Natural killer cell (primary cell): ENCODE measurements around the gene FAM53B. TPM values are rescaled to one million over a fixed set of nuclear protein-coding genes. Genes with fewer than 3 reads are reported as not detected.

Experiments used
- ATAC-seq, 3 donors: fragments of 150-1000 bp in 2 of 3; fragments of 200-7000 bp in 1 of 3; cut with Tn5 transposase; 1 replicate in 1 of 3; 2 replicates in 2 of 3; pipeline ENCODE4 v1.10.0; 2021; ENCODE audit warnings: mild to moderate bottlenecking in 2 of 3, moderate library complexity in 2 of 3
- DNase-seq, 2 donors: peaks; one replicate each; pipeline versions ENCODE4 v3.0.0 to v3.0.0-alpha.2; 2013 to 2021; ENCODE audit warnings: mixed read lengths in 1 of 2
- H3K27ac ChIP-seq: one replicate; pipeline ENCODE4 v1.5.1; 2013; ENCODE audit warnings: mild to moderate bottlenecking, low read length
- H3K27me3 ChIP-seq: one replicate; pipeline ENCODE4 v1.6.1; 2013; ENCODE audit warnings: low read length; ENCODE audit not compliant: control insufficient read depth, insufficient read depth
- H3K36me3 ChIP-seq: one replicate; pipeline ENCODE4 v1.6.1; 2013; ENCODE audit warnings: low read length; ENCODE audit not compliant: control insufficient read depth, insufficient read depth
- H3K4me1 ChIP-seq: one replicate; pipeline ENCODE4 v1.6.1; 2013; ENCODE audit warnings: low read length; ENCODE audit not compliant: control insufficient read depth, insufficient read depth
- H3K4me3 ChIP-seq: one replicate; pipeline ENCODE4 v1.5.1; 2013; ENCODE audit warnings: low read length
- H3K9me3 ChIP-seq: one replicate; pipeline ENCODE4 v1.6.1; 2013; ENCODE audit warnings: low read length; ENCODE audit not compliant: control insufficient read depth, insufficient read depth
- H3K27ac Mint-ChIP-seq, 2 donors: one replicate each; pipeline ENCODE4 v1.8.0; 2022; ENCODE audit warnings: mild to moderate bottlenecking in 2 of 2, mixed read lengths in 2 of 2, moderate library complexity in 1 of 2
- H3K27me3 Mint-ChIP-seq, 2 donors: one replicate each; pipeline ENCODE4 v1.8.0; 2022; ENCODE audit warnings: low read depth in 2 of 2, mixed read lengths in 2 of 2
- H3K36me3 Mint-ChIP-seq: one replicate; pipeline ENCODE4 v1.8.0; 2022; ENCODE audit warnings: mixed read lengths
- H3K4me1 Mint-ChIP-seq, 2 donors: one replicate each; pipeline ENCODE4 v1.8.0; 2022; ENCODE audit warnings: mixed read lengths in 2 of 2
- H3K4me3 Mint-ChIP-seq: one replicate; pipeline ENCODE4 v1.8.0; 2022; ENCODE audit warnings: mild to moderate bottlenecking, moderate library complexity, mixed read lengths
- H3K9me3 Mint-ChIP-seq, 2 donors: one replicate each; pipeline ENCODE4 v1.8.0; 2022; ENCODE audit warnings: mixed read lengths in 2 of 2
- WGBS: methylation state at CpG from one replicate; pipeline ENCODE4 v1.1.7; 2013; ENCODE audit warnings: missing lambda C conversion rate; ENCODE audit not compliant: insufficient coverage; 5-methylcytosine and 5-hydroxymethylcytosine counted together
- intact Hi-C: fragments of 100-400 bp; cut with micrococcal nuclease; formaldehyde crosslinking; loops from one replicate; pipeline ENCODE4 v1.14.2; 2022
- total RNA-seq, 4 donors: library from RNA; stranded (reverse); fragments of 120-200 nt in 1 of 4; gene quantifications; one replicate each; pipeline versions ENCODE4 v1.2.3 to v1.2.4, GENCODE V29; 2013 to 2022
- TF ChIP-seq, protein P1 (sequence below): fragments of 200-600 bp; IDR thresholded peaks from one replicate; pipeline ENCODE4 v1.8.0; 2022; ENCODE audit warnings: antibody characterized with exemption

The FAM53B gene
- total RNA-seq, 3 donors from 2014 or later (not counting 1 experiment from before 2014, with no cell fraction given), result 77.4 to 172 (median 121) TPM

DNA sequence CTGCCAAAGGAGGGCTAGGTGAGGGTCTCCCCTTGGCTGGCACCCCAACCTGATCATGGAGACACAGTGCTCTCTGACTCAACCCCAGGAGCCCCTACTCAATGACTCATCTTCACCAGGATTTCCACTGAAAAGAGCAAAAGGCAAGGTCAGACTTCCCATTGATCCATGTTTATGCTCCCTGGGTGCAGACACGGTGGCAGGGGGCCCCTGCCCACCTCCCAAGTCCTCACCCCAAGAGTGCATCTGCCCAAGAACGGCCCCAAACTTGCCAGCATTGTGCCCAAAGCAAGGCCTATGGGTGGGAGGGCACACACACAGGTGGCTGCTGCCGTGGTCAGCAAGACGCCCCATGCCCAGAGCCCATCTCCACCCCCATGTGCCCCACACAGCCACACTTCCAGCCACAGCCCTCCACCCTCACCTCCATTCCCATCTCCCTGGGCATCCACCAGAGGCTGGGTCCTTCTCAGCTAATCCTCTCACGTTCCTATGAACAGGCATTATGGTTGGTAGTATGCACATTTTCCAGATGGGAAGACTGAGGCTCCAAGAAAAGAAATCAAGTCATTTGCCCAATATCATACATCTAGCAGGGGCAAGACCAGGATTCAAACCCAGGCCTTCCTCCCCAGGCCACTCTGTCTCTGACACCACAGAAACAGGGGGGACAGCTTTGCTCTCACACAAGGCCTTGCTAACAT is 31.3 kb downstream of the FAM53B start:
- TF ChIP-seq, protein P1, sequence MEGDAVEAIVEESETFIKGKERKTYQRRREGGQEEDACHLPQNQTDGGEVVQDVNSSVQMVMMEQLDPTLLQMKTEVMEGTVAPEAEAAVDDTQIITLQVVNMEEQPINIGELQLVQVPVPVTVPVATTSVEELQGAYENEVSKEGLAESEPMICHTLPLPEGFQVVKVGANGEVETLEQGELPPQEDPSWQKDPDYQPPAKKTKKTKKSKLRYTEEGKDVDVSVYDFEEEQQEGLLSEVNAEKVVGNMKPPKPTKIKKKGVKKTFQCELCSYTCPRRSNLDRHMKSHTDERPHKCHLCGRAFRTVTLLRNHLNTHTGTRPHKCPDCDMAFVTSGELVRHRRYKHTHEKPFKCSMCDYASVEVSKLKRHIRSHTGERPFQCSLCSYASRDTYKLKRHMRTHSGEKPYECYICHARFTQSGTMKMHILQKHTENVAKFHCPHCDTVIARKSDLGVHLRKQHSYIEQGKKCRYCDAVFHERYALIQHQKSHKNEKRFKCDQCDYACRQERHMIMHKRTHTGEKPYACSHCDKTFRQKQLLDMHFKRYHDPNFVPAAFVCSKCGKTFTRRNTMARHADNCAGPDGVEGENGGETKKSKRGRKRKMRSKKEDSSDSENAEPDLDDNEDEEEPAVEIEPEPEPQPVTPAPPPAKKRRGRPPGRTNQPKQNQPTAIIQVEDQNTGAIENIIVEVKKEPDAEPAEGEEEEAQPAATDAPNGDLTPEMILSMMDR, result no peak
- WGBS, result 84% methylated on average over 5 of the region's 5 CpGs
- Histone ChIP-seq H3K36me3 (no peaks in the 10 kb centered on the region), H3K27ac (no peak overlapping the region), H3K9me3 (no peaks in the 10 kb centered on the region), H3K27me3 (no peaks in the 10 kb centered on the region), H3K4me3 (no peak overlapping the region), H3K4me1 (peaks cover 80% of the 10 kb centered on the region)
- Mint-ChIP-seq H3K27me3 (no peaks in the 10 kb centered on the region), H3K4me3 (no peak overlapping the region), H3K9me3 (no peaks in the 10 kb centered on the region), H3K4me1 (peaks cover 85 to 86% of the 10 kb centered on the region in 2 donors), H3K36me3 (no peaks in the 10 kb centered on the region), H3K27ac (peak overlapping the region; percentile 99)
- ATAC-seq (no peak), DNase-seq (no peak)
- intact Hi-C loops, result no loop called here

DNA sequence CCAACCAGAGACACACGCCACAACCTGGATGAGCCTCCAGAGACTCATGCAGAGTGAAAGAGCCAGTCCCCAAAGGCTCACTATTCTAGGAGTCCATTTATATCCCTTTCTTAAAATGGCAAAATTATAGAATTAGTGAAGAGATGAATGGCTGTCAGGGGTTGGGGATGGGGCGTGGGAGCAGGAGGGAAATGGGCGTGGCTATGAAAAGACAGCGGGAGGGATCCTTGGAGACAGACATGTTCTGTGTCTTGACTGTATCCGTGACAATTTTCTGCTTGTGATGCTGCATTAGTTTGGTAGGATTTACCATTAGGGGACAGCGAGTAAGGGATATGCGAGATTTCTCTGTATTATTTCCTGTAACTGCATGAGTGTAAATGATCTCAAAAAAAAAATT is 33.0 kb downstream of the FAM53B start:
- Mint-ChIP-seq H3K9me3 (no peaks in the 10 kb centered on the region), H3K27ac (peak overlapping the region; percentile 89 to 95), H3K36me3 (no peaks in the 10 kb centered on the region), H3K4me1 (peaks cover 78 to 84% of the 10 kb centered on the region in 2 donors), H3K4me3 (peak overlapping the region; percentile 5), H3K27me3 (no peaks in the 10 kb centered on the region)
- no peaks in the 10 kb centered on the region for H3K27me3 ChIP-seq
- intact Hi-C loops, result no loop called here
- DNase-seq, result no peak
- no peak overlapping the region for H3K4me3 ChIP-seq
- H3K27ac ChIP-seq, result no peak overlapping the region
- TF ChIP-seq, protein P1, result no peak
- WGBS, result 80% methylated on average over 5 of the region's 7 CpGs
- H3K4me1 ChIP-seq, result peaks cover 80% of the 10 kb centered on the region
- H3K9me3 ChIP-seq, result no peaks in the 10 kb centered on the region
- no peak for ATAC-seq
- peaks cover 5% of the 10 kb centered on the region for H3K36me3 ChIP-seq

GRCh38 chr10:124710266-124710881 is 33.8 kb downstream of the FAM53B start:
- no peaks in the 10 kb centered on the region for H3K27me3 ChIP-seq
- Mint-ChIP-seq H3K4me1 (peaks cover 78 to 84% of the 10 kb centered on the region in 2 donors), H3K4me3 (peak overlapping the region; percentile 5), H3K27me3 (no peaks in the 10 kb centered on the region), H3K9me3 (no peaks in the 10 kb centered on the region), H3K27ac (peak overlapping the region; percentile 89 to 95), H3K36me3 (no peaks in the 10 kb centered on the region)
- no peaks in the 10 kb centered on the region for H3K9me3 ChIP-seq
- DNase-seq, result no peak
- H3K27ac ChIP-seq, result peak overlapping the region; percentile 45
- peaks cover 13% of the 10 kb centered on the region for H3K36me3 ChIP-seq
- ATAC-seq, result no peak
- intact Hi-C loops, result no loop called here
- peaks cover 80% of the 10 kb centered on the region for H3K4me1 ChIP-seq
- TF ChIP-seq, protein P1, result no peak
- 84% methylated on average over 14 of the region's 14 CpGs for WGBS
- no peak overlapping the region for H3K4me3 ChIP-seq
